NK-92 (cell line): Measurements from ENCODE around the gene GGTA1.
"Not testable (repeated sequence)": the region's sequence is repeated elsewhere in the genome, so short reads cannot be mapped to it uniquely, and the experiment has no call there.

Experiments used
- DNase-seq: peaks from one replicate; lab custom pipeline; 2025; ENCODE audit not compliant: unreplicated experiment; lab: John Stamatoyannopoulos, UW

Gene GGTA1

GRCh38 chr9:121499427-121500164 lies at the start of gene GGTA1:
TSS of gene GGTA1 (minus strand) at chr9:121499844. CDS start at chr9:121467922, 31,922 bp downstream.
- DNase-seq = no peak

DNA sequence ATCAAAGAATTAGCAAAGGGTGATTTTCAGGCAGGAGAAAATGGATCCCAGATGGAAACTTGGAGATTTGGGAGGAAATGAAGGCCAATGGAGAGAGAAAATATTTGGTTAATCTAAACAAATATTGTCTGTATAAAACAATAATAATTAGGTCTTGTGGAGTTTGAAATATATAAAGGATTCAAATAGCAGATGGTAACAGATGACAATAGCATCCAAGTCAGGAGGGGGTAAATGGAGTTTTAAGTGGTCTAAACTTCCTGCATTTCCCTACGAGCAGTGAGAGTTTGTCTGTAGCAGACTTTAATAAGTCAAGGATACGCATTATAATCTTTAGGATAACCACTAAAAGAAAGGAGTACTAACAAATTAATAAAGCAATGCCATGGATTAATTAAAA lies 49.0 kb upstream of the GGTA1 start:
- no peak for DNase-seq

DNA sequence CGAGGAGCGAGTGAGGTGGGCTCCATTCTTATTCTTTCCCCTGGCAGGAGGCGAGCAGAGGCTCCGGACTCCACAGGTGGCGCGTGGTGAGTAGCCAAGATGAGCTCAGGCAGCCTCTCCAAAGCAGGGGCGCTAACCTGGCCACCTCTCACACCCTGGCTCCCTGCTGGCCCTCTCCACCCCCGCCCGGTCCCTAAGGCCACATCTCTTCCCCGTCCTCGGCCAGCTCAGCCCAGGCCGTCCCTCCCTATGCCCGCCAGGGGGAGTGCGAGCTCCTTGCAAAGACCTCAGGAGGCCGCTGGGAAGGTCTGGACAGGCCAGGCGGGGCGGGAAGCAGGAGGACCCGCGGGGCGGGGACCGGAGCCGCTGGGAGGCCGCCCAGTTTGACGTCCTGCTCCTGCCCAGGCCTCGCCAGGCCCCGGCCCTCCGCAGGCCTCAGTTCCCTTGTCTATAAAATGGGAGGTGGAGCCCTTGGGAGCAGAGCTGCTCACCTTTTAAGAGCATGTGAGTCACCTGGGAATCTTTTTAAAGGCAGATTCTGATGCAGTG lies 46.3 kb upstream of the GGTA1 start:
- no peak for DNase-seq

GRCh38 chr9:121545150-121545874 lies 45.7 kb upstream of the GGTA1 start:
- DNase-seq = no peak

- no peak for DNase-seq
These were observed 42.4 kb upstream of the GGTA1 start for GRCh38 chr9:121542025-121542424.

DNA sequence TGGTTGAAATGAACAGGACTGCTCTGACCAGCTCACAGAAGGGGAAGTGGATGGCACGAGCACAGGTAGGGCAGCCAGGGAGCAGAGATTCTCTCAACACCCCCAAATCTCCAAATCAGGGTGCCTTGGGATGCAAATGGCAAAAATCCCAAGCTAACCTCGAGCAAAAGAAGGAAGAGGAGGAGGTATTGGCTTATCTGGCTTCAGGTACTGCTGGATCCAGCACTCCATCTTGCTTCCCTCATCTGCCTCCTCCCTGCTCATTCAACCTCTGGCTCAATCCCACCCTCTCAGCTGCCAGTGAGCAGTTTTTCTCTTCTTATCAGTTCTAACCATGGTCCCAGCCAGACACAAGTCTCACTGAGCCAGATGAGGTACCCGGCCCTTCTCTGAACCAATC lies 41.6 kb upstream of the GGTA1 start:
- no peak for DNase-seq

- DNase-seq = no peak
These were observed 38.6 kb upstream of the GGTA1 start for GRCh38 chr9:121538221-121538620.

DNA sequence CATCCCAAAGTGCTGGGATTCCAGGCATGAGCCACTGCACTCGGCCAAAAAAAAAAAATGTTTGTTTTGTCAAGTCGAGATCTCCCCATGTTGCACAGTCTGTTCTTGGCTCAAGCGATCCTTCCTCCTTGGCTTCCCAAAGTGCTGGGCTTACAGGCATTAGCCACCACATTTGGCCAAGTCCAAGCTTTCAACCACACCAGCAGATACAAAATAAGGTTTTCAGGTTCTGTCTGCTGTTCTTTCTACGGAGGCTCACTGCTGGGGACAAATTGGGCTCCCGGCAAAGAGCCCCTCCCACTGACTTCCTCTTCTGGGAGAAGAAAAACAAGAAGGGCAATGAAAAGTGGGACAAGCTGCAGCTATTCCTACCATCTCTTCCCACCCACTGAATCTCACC lies 37.6 kb upstream of the GGTA1 start:
- DNase-seq = no peak

DNA sequence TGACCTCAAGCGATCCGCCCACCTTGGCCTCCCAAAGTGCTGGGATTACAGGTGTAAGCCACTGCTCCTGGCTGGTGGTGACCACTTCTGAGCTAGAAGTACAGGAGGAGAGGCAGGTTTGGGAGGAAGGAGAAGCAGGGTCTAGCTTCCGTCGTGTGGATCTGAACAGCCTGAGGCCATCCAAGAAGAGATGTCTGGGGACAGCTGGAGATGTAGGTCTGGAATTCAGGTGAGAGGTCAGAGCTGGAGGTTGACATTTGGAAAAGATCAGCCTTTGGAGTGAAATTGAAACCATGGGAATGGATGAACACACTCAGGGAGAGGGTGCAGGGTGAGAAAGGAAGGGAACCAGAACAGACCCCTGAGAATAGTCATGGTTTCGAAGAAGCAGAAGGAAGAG lies 33.2 kb upstream of the GGTA1 start:
- no peak for DNase-seq

DNA sequence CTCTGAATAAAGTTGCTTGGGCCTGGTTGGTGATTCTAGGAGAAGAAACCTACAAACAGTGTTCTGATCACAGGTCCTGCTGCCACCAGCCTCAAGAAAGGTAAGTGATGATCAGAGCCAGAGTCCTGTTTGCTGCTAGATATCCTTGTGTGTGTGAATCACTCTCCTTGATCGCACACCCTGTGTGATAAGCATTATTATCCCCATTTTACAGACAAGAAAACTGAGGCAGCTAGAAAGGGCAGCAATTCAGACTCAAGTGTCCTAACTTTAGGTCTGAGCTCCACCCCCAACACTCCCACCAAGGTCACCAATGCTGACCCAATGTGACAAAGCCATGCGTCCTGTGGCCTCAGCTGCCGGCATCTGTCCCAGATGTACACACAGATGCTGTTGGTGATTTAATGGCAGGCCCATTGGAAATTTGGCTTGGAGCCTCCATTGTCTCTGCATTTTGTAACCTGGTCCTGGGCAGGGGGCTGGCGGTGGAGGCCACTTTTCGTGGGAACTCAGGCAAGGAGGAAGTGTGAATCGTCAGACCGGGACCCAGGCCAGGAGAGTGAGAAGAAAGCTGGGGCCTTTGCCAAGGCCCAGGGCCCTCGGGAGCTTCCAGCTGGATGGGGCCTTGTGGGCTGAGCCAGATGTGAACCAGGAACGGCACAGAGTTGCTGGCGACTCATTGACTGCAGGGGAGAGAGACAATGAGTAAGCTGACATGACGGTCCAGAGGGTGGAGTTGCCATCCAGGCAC lies 29.8 kb upstream of the GGTA1 start:
- no peak for DNase-seq

DNA sequence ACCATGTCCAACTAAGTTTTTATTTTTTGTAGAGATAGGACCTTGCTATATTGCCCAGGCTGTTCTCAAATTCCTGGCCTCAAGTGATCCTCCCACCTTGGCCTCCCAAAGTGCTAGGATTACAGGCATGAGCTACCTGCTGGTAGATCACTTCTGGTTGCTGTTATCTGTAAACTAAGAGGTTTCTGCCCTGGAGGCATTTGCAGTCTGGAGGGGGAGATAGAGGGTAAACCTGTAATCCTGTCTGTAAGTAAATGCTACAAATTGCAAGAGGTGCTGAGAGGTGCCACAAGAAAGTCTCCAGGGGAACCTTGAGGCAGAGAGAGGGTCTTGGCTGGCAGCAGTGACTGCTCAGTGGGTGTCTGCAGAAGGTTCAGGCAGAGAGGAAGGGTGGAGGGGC lies 29.0 kb upstream of the GGTA1 start:
- no peak for DNase-seq

- DNase-seq = no peak
These were observed 27.7 kb upstream of the GGTA1 start for GRCh38 chr9:121527371-121527770.

DNA sequence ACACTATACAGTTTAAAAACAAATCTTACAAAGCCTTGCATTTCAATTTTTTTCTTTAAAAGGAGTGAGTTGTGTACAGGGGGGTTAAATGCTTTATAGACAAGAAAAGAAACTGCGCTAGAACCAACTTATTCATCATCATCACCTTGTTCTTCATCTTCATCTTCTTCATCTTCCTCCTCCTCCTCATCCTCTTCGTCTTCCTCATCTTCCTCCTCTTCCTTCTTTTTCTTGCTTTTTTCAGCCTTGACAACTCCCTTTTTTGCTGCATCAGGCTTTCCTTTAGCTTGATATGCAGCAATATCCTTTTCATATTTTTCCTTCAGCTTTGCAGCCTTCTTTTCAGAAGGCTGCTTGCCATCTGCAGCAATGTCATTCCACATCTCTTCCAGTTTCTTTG lies 20.0 kb upstream of the GGTA1 start:
- not testable (repeated sequence) for DNase-seq

DNA sequence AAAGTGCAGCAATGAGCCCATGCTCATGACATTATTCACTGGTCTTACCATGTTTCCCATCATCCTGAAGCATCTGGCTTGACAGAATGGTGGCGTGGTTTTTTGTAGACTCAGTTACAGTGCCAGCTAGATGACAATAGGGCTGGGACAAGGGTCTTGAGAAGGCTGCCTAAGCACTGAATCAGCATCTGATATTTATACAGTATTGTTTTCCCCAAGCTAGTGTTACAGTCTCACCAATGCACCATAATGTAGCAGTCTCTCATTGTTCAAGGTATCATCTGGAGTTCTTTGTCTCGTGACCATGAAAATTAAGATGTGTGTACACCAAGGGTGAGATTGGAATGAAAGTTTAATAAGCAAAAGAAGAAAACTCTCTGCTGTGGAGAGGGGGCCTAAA lies 19.0 kb upstream of the GGTA1 start:
- DNase-seq = no peak

GRCh38 chr9:121513166-121513565 lies 13.5 kb upstream of the GGTA1 start:
- not testable (repeated sequence) for DNase-seq

DNA sequence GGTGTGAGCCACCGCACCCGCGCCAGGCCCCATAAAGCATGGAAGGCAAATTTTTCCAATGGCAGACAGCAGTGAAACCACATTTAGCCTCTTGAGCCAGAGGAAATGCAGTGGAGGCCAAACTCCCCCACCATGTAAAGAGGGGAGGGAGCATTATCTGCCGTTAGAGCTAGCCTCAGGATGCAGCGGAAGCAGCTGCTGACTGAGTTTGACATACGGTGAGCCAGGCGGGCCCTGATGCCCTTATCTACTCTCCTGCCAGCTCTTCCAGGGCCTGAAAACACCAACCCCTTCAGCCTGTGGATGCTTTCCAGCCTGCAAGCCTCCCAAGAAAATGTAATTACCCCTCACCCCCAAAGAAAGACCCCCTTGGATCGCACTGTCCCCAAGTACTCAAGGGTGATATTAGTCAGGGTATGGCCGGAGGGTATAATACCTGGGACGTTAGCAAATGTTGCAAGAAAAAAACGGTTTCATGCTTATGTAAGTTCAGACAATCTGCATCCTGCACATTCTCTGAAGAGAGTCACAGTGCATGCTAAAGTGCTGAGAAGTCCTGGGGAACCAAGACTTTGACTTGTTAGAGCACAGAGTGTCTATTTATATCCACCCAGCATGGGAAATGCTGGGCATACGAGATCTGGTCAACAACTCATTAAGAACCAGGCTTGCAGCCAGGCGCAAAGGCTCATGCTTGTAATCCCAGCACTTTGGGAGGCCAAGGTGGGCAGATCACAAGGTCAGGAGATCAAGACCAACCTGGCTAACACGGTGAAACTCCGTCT lies 11.3 kb upstream of the GGTA1 start:
- DNase-seq = no peak

DNA sequence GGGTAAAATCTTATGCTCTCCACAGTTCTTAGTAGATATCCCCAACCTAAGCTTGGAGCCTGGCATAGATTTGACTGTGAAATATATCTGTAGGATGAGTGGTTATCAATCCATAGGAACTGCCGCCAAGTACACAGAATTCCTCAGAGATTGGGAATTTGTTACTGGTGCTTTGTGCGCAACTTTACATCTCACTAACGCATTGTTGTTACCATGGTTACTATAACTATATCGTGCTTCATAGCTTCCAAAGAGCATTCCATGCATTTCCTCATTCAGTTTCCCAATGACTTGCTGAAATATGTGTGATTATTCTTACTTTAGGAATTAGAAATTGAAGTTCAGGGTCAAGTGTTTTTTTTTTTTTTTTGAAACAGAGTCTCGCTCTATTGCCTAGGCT lies 9.5 kb upstream of the GGTA1 start:
- no peak for DNase-seq

GRCh38 chr9:121508415-121508814 lies 8.8 kb upstream of the GGTA1 start:
- DNase-seq = no peak

DNA sequence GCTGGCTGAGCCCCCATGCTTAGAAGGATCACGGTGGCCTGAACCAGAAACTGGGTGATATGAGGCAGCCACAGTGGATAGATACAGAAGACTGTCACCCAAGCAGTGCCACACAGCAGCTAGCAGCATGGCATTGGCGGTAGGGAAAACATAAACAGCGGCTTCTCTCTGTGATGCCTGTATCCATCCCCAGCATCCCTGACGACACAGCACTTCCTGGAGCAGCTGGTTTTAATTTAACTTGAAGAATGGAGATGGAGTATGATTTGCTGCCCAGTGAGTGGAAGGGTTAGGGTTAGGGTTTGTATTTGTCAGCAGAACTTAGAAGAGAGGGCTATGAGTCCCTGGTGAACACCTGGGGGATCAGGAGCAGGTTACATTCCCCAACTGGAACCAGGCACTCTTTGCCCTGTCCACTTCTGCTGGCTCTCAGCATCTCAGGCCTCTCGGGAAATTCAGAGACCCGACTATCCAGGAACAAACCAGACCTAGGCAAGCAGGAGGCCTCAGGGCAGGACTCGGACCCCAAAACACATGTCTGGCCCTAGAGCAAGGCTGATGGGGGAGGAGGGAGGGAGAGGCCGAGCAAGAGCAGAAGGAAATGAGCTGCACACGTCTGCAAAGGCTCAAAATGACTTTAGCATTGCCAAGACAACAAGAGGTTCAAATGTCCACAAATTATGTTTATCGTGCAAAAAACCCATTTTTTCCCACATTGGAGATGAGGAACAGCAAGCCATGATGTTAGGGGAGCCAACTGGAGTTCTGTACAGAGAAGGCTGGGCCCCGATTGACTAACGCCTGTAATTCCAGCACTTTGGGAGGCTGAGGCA lies 6.5 kb upstream of the GGTA1 start:
- DNase-seq = no peak

DNA sequence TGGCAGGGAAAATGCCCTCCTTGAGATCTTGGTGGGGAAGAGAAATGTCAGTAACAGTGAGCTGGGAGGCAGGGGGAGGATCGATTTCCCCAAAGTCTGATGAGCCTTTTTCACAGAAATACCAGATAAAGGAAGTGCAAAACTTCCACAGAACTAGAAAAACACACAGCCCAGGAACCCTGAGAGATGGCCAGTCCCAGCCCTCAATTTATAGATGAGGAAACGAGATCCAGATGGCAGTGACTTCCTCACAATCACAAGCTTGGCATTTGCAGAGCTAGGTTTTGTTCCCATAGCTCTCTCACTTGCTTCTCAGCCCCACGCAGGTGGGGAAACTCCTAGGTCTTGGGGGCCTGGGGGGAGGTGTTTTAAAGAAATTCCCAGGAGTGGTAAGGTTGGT lies 3.8 kb upstream of the GGTA1 start:
- DNase-seq = no peak
